Kidney glomerular epithelial cell (primary cell): ENCODE measurements around the gene PDHB.
"Not testable (repeated sequence)": the region's sequence is repeated elsewhere in the genome, so short reads cannot be mapped to it uniquely, and the experiment has no call there.

Source experiments
- DNase-seq: peaks from one replicate; lab custom pipeline; 2025; lab: John Stamatoyannopoulos, UW

Gene PDHB

GRCh38 chr3:58433400-58434167 is at the start of gene PDHB:
Gene PDHB (minus strand): TSS chr3:58433832. CDS start chr3:58433809, 23 bp downstream.
- peak; percentile 70 for DNase-seq

- DNase-seq: no peak
Observed at GRCh38 chr3:58482917-58483636, 49.4 kb upstream of the PDHB start.

- DNase-seq: no peak
Observed at GRCh38 chr3:58480309-58480708, 46.7 kb upstream of the PDHB start.

GRCh38 chr3:58478781-58479180 is 45.1 kb upstream of the PDHB start:
- no peak for DNase-seq

DNA sequence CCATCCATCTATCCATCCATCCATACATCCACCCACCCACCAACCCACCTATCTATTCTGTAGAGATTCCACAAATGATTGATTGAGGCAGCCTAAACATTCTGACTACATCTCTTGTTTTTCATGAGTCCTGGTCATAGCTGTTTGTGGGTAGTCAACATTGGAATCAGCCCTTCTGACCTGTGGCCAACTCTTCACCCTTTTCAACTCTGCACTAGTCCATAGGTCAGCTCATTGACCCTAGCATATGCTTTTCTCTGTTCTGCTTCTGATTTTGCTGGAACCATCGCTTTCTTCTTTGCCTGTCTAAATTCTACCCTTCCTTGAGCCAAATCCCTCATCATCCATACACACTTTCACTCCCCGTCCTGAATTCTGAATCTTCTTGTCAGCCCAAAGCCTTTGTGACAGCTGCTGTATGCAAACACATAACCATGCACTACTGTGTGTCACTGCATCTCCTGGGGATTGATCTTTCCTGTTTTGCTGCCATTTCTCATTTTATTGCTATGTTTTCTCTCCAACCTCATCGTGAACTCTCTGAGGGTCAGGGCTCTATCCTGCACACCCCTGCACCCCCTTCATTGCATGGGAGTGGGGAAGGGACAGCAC is 41.4 kb upstream of the PDHB start:
- DNase-seq: no peak

DNA sequence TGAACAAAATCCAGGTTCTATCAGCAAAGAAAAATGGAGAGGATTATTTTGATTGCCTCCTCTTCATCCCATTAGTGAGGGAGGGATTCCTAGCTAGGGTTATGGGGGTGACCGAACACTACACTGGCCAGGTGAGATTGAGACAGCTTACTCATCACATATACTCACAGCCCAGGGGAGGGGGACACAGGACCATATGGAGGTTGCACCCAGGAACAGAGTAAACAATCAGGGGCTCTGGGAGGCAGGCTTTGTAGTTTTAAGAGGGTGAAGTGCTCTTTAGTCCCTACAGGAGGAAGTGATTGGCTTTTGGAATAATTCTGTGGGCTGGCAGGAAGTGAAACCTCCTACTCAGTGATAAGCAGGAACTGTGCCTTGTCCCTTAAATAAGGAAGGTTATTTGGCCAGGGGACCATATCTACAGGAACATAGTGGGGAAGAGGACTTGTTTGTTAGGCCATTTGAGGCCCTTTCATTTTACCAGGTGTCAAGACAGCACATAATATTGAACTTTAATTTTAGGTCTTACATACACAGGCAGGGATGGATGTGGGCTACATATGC is 40.8 kb upstream of the PDHB start:
- no peak for DNase-seq

DNA sequence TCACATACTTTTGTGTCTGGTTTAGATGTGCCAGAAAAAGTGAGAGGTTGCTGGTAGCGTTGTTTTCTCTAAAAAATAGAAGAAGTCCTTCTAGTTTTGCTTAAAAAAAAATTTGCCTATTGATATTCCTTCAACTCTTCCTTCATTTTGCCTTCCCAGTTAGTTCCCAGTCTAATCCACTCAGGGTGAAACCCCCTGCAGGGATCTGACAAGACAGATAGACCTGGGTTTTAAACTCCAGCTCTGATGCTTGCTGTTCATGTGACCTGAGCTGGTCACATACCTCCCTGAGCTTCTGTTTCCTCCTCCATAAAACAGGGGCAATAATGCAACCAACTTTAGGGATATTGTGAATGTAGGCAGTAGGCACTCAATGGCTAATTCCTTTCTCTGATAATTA is 39.6 kb upstream of the PDHB start:
- no peak for DNase-seq

DNA sequence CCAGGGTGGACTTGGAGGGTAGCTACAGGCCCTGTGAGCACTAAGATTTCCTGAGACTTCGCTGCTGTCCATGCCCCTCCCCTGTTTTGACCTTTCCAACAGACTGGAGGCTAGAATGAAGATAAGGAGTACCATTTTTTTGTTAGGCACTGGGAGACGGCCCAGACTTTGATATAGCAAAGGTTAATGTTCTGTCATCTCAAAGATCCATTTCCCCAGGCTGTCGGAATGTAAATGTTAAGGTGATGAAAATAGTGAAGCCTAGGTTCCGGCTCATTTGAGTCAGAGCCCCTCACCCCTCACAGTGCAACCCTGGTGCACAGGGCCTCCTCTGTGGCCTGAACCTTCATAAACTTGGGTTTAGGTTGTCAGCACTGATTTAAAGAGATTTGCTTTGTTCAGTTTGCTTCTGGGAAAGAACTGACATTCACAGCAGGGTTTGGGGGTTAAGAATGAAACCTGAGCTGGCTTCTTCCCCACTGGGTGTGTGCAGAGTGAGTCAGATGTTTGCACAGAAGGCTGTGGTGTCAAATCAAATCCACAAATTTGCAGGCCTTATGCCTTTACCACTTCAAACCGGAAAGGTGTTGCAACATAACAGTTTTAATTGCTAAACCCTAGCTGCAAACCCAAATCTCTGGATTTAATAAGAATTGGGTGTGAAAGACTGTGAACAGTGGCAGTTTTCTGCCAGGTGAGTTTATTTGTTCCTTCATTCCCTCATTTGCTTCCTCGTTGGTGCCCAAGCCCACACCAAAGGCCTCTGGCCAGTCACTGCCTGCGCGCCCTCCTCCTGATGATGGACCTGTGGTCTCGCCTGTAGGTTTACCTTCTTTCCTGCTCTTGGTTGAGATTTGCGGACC is 37.6 kb upstream of the PDHB start:
- peak; percentile 73 for DNase-seq

GRCh38 chr3:58470363-58471024 is 36.9 kb upstream of the PDHB start:
- no peak for DNase-seq

GRCh38 chr3:58469096-58469495 is 35.5 kb upstream of the PDHB start:
- DNase-seq: no peak

- DNase-seq: no peak
Observed at GRCh38 chr3:58466899-58467563, 33.4 kb upstream of the PDHB start.

GRCh38 chr3:58464866-58465265 is 31.2 kb upstream of the PDHB start:
- no peak for DNase-seq

DNA sequence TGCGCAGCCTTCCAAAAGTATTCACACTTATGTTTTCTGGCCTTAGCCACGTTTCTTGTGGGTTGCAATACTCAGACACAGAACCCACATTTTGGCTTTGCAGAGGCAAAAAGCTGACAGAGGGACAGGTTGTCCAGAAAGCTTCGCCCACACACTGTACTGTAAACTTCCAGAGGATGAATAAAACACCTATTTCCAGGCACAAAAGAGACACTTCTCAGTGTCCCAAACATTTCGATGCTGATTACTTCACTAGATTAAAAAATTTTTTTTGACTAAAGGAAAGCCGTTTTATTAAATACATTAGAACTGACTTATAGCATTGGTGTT is 30.3 kb upstream of the PDHB start:
- DNase-seq: no peak

GRCh38 chr3:58463181-58463941 is 29.7 kb upstream of the PDHB start:
- peak; percentile 63 for DNase-seq

DNA sequence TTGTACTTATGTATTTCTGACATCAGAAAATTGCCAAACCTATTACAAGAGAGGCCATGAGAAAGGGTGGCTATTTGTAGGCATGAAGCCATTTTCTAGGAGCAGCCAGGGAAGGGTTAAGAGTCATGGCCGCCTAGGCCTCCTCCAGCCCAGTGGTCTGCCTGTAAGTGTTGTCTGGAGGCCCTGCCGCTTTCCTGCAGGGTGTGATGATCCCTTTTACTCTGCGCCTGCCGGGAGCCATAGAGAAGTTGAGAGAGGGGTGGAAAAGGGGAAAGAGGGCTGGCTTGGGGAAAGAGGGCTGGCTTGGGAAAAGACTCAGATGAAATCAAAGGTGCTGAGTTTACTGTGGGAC is 29.2 kb upstream of the PDHB start:
- DNase-seq: no peak

GRCh38 chr3:58459160-58459559 is 25.5 kb upstream of the PDHB start:
- no peak for DNase-seq

DNA sequence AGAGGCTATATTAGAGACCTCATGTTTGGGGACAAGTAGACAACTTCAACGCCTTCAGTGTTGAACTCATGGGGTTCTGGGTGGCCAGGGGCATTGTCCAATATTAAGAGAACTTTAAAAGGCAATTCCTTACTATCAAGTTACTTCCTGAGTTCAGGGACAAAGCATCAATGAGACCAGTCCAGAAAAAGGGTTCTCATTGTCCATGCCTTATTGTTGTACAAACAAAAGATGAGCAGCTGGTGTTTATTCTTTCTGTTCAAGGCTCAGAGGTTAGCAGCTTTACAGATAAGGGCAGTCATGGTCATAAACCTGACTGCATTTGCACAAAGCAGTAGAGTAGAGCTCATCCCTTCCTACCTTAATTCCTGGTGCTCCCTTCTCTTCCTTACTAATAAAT is 18.5 kb upstream of the PDHB start:
- no peak for DNase-seq

- no peak for DNase-seq
Observed at GRCh38 chr3:58441514-58442450, 8.2 kb upstream of the PDHB start.

DNA sequence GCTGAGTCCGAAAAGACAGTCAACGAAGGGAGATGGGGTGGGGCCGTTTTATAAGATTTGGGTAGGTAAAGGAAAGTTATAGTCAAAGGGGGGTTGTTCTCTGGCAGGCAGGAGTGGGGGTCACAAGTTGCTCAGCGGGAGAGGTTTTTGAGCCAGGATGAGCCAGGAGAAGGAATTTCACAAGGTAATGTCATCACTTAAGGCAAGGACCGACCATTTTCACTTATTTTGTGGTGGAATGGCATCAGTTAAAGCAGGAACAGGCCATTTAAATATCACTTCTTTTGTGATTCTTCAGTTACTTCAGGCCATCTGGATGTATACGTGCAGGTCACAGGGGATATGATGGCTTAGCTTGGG is 7.3 kb upstream of the PDHB start:
- DNase-seq: not testable (repeated sequence)
